ENCODE results near the gene ENPP3.
"Not testable (repeated sequence)": the region's sequence is repeated elsewhere in the genome, so short reads cannot be mapped to it uniquely, and the experiment has no call there.

Gene ENPP3

GRCh38 chr6:131703905-131704304 lies 66.8 kb downstream of the ENPP3 start:
- H2BK5ac ChIP-seq (ENCODE audit: low read length) = not testable (repeated sequence)

GRCh38 chr6:131710917-131711316 lies 73.8 kb downstream of the ENPP3 start, which contains the start of gene CTAGE9:
CTAGE9 (minus strand) TSS chr6:131711017; CDS start chr6:131711017, 0 bp downstream.
- H3K4me3 ChIP-seq (ENCODE audit: low read length in 2 of 2); H3K14ac ChIP-seq (ENCODE audit: low read length); H3K9me3 ChIP-seq (replicated peaks in 1 of 2; ENCODE audit: control insufficient read depth in 2 of 2, insufficient read depth in 1 of 2, low read depth in 1 of 2, low read length in 2 of 2); H2BK120ac ChIP-seq (ENCODE audit: low read depth, low read length); H4K91ac ChIP-seq (ENCODE audit: low read depth, low read length, poor library complexity); H3K4ac ChIP-seq (ENCODE audit: low read length); H3K4me1 ChIP-seq (ENCODE audit: control insufficient read depth in 2 of 2, insufficient read depth in 1 of 2, low read depth in 1 of 2, low read length in 2 of 2); H2AK5ac ChIP-seq (ENCODE audit: low read depth, low read length); H3K27me3 ChIP-seq (ENCODE audit: control insufficient read depth in 3 of 3, insufficient read depth in 3 of 3, low read depth in 1 of 3, low read length in 3 of 3); H3K36me3 ChIP-seq (replicated peaks in 1 of 2; ENCODE audit: control insufficient read depth in 2 of 2, insufficient read depth in 2 of 2, low read length in 2 of 2); H2BK15ac ChIP-seq (ENCODE audit: low read length); H2BK12ac ChIP-seq (ENCODE audit: low read length); H3K23ac ChIP-seq (ENCODE audit: low read depth, low read length, poor library complexity); DNase-seq (ENCODE audit: low spot score); H3K9ac ChIP-seq (ENCODE audit: low read depth, low read length, poor library complexity); H3K4me2 ChIP-seq (ENCODE audit: insufficient read depth, low read length, poor library complexity, severe bottlenecking); H2BK5ac ChIP-seq (ENCODE audit: low read length); H4K8ac ChIP-seq (ENCODE audit: low read depth, low read length); H2AFZ ChIP-seq (ENCODE audit: low read length); H3K27ac ChIP-seq (replicated peaks; ENCODE audit: low read length); H3K79me1 ChIP-seq (ENCODE audit: low read depth, low read length); H3K18ac ChIP-seq (ENCODE audit: low read length): not testable (repeated sequence)
- WGBS, 2 donors (ENCODE audit: extremely low coverage in 2 of 2, insufficient read length in 2 of 2, insufficient replicate concordance in 1 of 2) = no CpG with 5 or more reads among the region's 18 CpGs

More at GRCh38 chr6:131703905-131704304, 66.8 kb downstream of the ENPP3 start:
- not testable (repeated sequence) for H3K79me1 ChIP-seq (ENCODE audit: low read depth, low read length); H4K8ac ChIP-seq (ENCODE audit: low read depth, low read length); H3K27ac ChIP-seq (replicated peaks; ENCODE audit: low read length); H3K4ac ChIP-seq (ENCODE audit: low read length); H3K18ac ChIP-seq (ENCODE audit: low read length); H2AFZ ChIP-seq (ENCODE audit: low read length); H3K9ac ChIP-seq (ENCODE audit: low read depth, low read length, poor library complexity); DNase-seq (ENCODE audit: low spot score); H3K23ac ChIP-seq (ENCODE audit: low read depth, low read length, poor library complexity); H3K9me3 ChIP-seq (replicated peaks in 1 of 2; ENCODE audit: control insufficient read depth in 2 of 2, insufficient read depth in 1 of 2, low read depth in 1 of 2, low read length in 2 of 2); H2BK15ac ChIP-seq (ENCODE audit: low read length); H3K4me2 ChIP-seq (ENCODE audit: insufficient read depth, low read length, poor library complexity, severe bottlenecking); H2BK12ac ChIP-seq (ENCODE audit: low read length); H4K91ac ChIP-seq (ENCODE audit: low read depth, low read length, poor library complexity); H3K4me1 ChIP-seq (ENCODE audit: control insufficient read depth in 2 of 2, insufficient read depth in 1 of 2, low read depth in 1 of 2, low read length in 2 of 2); H3K36me3 ChIP-seq (replicated peaks in 1 of 2; ENCODE audit: control insufficient read depth in 2 of 2, insufficient read depth in 2 of 2, low read length in 2 of 2); H3K27me3 ChIP-seq (ENCODE audit: control insufficient read depth in 3 of 3, insufficient read depth in 3 of 3, low read depth in 1 of 3, low read length in 3 of 3); H2AK5ac ChIP-seq (ENCODE audit: low read depth, low read length); H2BK120ac ChIP-seq (ENCODE audit: low read depth, low read length); H3K4me3 ChIP-seq (ENCODE audit: low read length in 2 of 2); H3K14ac ChIP-seq (ENCODE audit: low read length)
- no CpG with 5 or more reads among the region's 2 CpGs for WGBS, 2 donors (ENCODE audit: extremely low coverage in 2 of 2, insufficient read length in 2 of 2, insufficient replicate concordance in 1 of 2)

GRCh38 chr6:131715567-131715966 lies 78.5 kb downstream of the ENPP3 start:
- not testable (repeated sequence) for H2AK5ac ChIP-seq (ENCODE audit: low read depth, low read length); H3K9ac ChIP-seq (ENCODE audit: low read depth, low read length, poor library complexity); H3K27me3 ChIP-seq (ENCODE audit: control insufficient read depth in 3 of 3, insufficient read depth in 3 of 3, low read depth in 1 of 3, low read length in 3 of 3); H2BK5ac ChIP-seq (ENCODE audit: low read length); H3K27ac ChIP-seq (replicated peaks; ENCODE audit: low read length); H3K36me3 ChIP-seq (replicated peaks in 1 of 2; ENCODE audit: control insufficient read depth in 2 of 2, insufficient read depth in 2 of 2, low read length in 2 of 2); H3K4me3 ChIP-seq (ENCODE audit: low read length in 2 of 2); H3K4me2 ChIP-seq (ENCODE audit: insufficient read depth, low read length, poor library complexity, severe bottlenecking); H3K79me1 ChIP-seq (ENCODE audit: low read depth, low read length); H2BK120ac ChIP-seq (ENCODE audit: low read depth, low read length); H4K8ac ChIP-seq (ENCODE audit: low read depth, low read length); H3K4ac ChIP-seq (ENCODE audit: low read length); H4K91ac ChIP-seq (ENCODE audit: low read depth, low read length, poor library complexity); H2AFZ ChIP-seq (ENCODE audit: low read length); H3K23ac ChIP-seq (ENCODE audit: low read depth, low read length, poor library complexity); H2BK12ac ChIP-seq (ENCODE audit: low read length); H2BK15ac ChIP-seq (ENCODE audit: low read length); H3K18ac ChIP-seq (ENCODE audit: low read length); DNase-seq (ENCODE audit: low spot score); H3K4me1 ChIP-seq (ENCODE audit: control insufficient read depth in 2 of 2, insufficient read depth in 1 of 2, low read depth in 1 of 2, low read length in 2 of 2); H3K9me3 ChIP-seq (replicated peaks in 1 of 2; ENCODE audit: control insufficient read depth in 2 of 2, insufficient read depth in 1 of 2, low read depth in 1 of 2, low read length in 2 of 2); H3K14ac ChIP-seq (ENCODE audit: low read length)
- WGBS, 2 donors (ENCODE audit: extremely low coverage in 2 of 2, insufficient read length in 2 of 2, insufficient replicate concordance in 1 of 2) = no CpG with 5 or more reads among the region's 6 CpGs

- Histone ChIP-seq H3K27me3 (ENCODE audit: control insufficient read depth in 3 of 3, insufficient read depth in 3 of 3, low read depth in 1 of 3, low read length in 3 of 3) (no peaks in the 10 kb centered on the region), H3K4me3 (ENCODE audit: low read length in 2 of 2) (no peak overlapping the region), H2BK120ac (ENCODE audit: low read depth, low read length) (no peak overlapping the region), H2BK15ac (ENCODE audit: low read length) (no peak overlapping the region), H3K36me3 (replicated peaks in 1 of 2; ENCODE audit: control insufficient read depth in 2 of 2, insufficient read depth in 2 of 2, low read length in 2 of 2) (no peaks in the 10 kb centered on the region), H3K9ac (ENCODE audit: low read depth, low read length, poor library complexity) (no peak overlapping the region), H3K4me2 (ENCODE audit: insufficient read depth, low read length, poor library complexity, severe bottlenecking) (no peak overlapping the region), H3K4ac (ENCODE audit: low read length) (no peak overlapping the region), H2AFZ (ENCODE audit: low read length) (no peak overlapping the region), H4K8ac (ENCODE audit: low read depth, low read length) (no peak overlapping the region), H3K18ac (ENCODE audit: low read length) (no peak overlapping the region), H2BK12ac (ENCODE audit: low read length) (no peak overlapping the region), H3K79me1 (ENCODE audit: low read depth, low read length) (no peaks in the 10 kb centered on the region), H4K91ac (ENCODE audit: low read depth, low read length, poor library complexity) (no peak overlapping the region), H3K27ac (replicated peaks; ENCODE audit: low read length) (no peak overlapping the region), H2BK5ac (ENCODE audit: low read length) (no peak overlapping the region), H3K4me1 (ENCODE audit: control insufficient read depth in 2 of 2, insufficient read depth in 1 of 2, low read depth in 1 of 2, low read length in 2 of 2) (no peaks in the 10 kb centered on the region), H3K23ac (ENCODE audit: low read depth, low read length, poor library complexity) (no peak overlapping the region), H2AK5ac (ENCODE audit: low read depth, low read length) (no peak overlapping the region), H3K14ac (ENCODE audit: low read length) (no peak overlapping the region), H3K9me3 (replicated peaks in 1 of 2; ENCODE audit: control insufficient read depth in 2 of 2, insufficient read depth in 1 of 2, low read depth in 1 of 2, low read length in 2 of 2) (no peaks in the 10 kb centered on the region)
- DNase-seq (ENCODE audit: low spot score) = no peak
- no CpG with 5 or more reads among the region's 3 CpGs for WGBS, 2 donors (ENCODE audit: extremely low coverage in 2 of 2, insufficient read length in 2 of 2, insufficient replicate concordance in 1 of 2)
These were observed 80.9 kb downstream of the ENPP3 start for GRCh38 chr6:131717836-131718542.

Measured in neuronal stem cell (in vitro differentiated cells).